ENCODE results near the gene RAB11FIP3. TPM values are rescaled to one million over a fixed set of nuclear protein-coding genes. Genes with fewer than 3 reads are reported as not detected.

Gene RAB11FIP3
- total and polyA plus RNA-seq, 2 of the 13 experiments (the other 11 are each of a cell fraction or from before 2014, with no cell fraction given): 34.3 to 57.6 TPM

DNA sequence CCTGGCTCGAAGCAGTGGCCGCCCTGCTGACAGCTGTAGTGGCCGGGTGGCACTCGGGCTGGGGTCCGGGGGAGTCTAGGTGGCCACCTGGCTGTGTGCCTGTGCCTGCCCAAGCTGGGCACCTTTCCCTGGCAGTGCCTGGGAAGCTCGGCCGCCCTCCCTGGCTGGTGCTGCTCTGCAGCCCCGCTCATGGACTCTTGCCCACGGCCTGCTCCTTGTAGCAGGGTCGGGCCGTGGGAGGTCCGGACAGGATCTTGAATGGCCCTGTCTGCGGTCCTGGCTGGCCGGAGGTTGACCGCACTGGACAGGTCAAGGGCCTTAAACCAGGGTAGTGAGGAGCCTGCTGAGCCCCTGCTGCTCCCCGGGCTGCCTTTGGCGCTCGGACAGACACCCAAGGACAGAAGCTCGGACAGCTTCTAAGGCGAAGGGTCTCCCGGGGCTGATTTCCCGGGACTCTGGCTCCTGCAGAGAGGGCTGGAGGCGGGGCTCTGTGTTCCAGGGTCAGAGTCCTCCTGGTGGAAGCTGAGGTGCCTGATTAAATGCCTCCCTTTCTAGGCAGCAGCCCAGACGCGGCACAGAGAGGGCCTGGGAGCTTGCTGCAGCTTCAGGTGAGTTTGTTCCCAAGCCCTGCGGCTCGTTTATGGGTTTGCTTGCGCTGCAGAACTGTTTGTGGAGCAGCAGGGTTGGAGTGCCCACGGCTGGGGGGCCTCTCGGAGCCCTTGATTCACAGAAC, 108.1 kb downstream of the RAB11FIP3 start (continued):
- TF ChIP-seq ZNF138 (CRISPR knock-in tag; IDR thresholded peaks at IDR 0.05; ENCODE audit: low read depth) (no peak), ZNF337 (CRISPR knock-in tag; IDR thresholded peaks at IDR 0.05; ENCODE audit: borderline replicate concordance, low read depth) (0 out of 2 replicates have a peak, but pooled peaks have one; percentile 26), ZNF878 (CRISPR knock-in tag; IDR thresholded peaks at IDR 0.05) (no peak), DPF2 (CRISPR knock-in tag; IDR thresholded peaks at IDR 0.05; ENCODE audit: borderline replicate concordance, low read depth) (peak; percentile 28; the same call in 1 of the 2 replicates), POLR2G (IDR thresholded peaks at IDR 0.05; ENCODE audit: low read depth, low read length) (peak; percentile 66), SAP130 (CRISPR knock-in tag; IDR thresholded peaks at IDR 0.05; ENCODE audit: low read depth) (peak; percentile 67), KLF12 (CRISPR knock-in tag; IDR thresholded peaks at IDR 0.05; ENCODE audit: borderline replicate concordance) (0 out of 2 replicates have a peak, but pooled peaks have one; percentile 39), SRF (IDR thresholded peaks at IDR 0.05; ENCODE audit: low read depth, low read length) (no peak), NPAS2 (CRISPR knock-in tag; IDR thresholded peaks at IDR 0.05; ENCODE audit: borderline replicate concordance) (no peak), JUND (CRISPR knock-in tag; IDR thresholded peaks at IDR 0.05) (no peak)
- TF ChIP-seq, protein P1, sequence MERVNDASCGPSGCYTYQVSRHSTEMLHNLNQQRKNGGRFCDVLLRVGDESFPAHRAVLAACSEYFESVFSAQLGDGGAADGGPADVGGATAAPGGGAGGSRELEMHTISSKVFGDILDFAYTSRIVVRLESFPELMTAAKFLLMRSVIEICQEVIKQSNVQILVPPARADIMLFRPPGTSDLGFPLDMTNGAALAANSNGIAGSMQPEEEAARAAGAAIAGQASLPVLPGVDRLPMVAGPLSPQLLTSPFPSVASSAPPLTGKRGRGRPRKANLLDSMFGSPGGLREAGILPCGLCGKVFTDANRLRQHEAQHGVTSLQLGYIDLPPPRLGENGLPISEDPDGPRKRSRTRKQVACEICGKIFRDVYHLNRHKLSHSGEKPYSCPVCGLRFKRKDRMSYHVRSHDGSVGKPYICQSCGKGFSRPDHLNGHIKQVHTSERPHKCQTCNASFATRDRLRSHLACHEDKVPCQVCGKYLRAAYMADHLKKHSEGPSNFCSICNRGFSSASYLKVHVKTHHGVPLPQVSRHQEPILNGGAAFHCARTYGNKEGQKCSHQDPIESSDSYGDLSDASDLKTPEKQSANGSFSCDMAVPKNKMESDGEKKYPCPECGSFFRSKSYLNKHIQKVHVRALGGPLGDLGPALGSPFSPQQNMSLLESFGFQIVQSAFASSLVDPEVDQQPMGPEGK (CRISPR knock-in tag; IDR thresholded peaks at IDR 0.05): peak; percentile 35; the same call in 1 of the 2 replicates
- TF ChIP-seq, protein P2, sequence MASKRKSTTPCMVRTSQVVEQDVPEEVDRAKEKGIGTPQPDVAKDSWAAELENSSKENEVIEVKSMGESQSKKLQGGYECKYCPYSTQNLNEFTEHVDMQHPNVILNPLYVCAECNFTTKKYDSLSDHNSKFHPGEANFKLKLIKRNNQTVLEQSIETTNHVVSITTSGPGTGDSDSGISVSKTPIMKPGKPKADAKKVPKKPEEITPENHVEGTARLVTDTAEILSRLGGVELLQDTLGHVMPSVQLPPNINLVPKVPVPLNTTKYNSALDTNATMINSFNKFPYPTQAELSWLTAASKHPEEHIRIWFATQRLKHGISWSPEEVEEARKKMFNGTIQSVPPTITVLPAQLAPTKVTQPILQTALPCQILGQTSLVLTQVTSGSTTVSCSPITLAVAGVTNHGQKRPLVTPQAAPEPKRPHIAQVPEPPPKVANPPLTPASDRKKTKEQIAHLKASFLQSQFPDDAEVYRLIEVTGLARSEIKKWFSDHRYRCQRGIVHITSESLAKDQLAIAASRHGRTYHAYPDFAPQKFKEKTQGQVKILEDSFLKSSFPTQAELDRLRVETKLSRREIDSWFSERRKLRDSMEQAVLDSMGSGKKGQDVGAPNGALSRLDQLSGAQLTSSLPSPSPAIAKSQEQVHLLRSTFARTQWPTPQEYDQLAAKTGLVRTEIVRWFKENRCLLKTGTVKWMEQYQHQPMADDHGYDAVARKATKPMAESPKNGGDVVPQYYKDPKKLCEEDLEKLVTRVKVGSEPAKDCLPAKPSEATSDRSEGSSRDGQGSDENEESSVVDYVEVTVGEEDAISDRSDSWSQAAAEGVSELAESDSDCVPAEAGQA (IDR thresholded peaks at IDR 0.05; ENCODE audit: low read depth): no peak
- TF ChIP-seq, protein P2 (CRISPR knock-in tag; IDR thresholded peaks at IDR 0.05; ENCODE audit: borderline replicate concordance): peak; percentile 63; the same call in 1 of the 2 replicates
- TF ChIP-seq, protein P3, sequence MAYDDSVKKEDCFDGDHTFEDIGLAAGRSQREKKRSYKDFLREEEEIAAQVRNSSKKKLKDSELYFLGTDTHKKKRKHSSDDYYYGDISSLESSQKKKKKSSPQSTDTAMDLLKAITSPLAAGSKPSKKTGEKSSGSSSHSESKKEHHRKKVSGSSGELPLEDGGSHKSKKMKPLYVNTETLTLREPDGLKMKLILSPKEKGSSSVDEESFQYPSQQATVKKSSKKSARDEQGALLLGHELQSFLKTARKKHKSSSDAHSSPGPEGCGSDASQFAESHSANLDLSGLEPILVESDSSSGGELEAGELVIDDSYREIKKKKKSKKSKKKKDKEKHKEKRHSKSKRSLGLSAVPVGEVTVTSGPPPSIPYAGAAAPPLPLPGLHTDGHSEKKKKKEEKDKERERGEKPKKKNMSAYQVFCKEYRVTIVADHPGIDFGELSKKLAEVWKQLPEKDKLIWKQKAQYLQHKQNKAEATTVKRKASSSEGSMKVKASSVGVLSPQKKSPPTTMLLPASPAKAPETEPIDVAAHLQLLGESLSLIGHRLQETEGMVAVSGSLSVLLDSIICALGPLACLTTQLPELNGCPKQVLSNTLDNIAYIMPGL (CRISPR knock-in tag; IDR thresholded peaks at IDR 0.05; ENCODE audit: borderline replicate concordance in 1 of 2, low read depth in 1 of 2): peak; percentile 21 to 45; a peak in 1 of 4 replicates
- TF ChIP-seq, protein P4, sequence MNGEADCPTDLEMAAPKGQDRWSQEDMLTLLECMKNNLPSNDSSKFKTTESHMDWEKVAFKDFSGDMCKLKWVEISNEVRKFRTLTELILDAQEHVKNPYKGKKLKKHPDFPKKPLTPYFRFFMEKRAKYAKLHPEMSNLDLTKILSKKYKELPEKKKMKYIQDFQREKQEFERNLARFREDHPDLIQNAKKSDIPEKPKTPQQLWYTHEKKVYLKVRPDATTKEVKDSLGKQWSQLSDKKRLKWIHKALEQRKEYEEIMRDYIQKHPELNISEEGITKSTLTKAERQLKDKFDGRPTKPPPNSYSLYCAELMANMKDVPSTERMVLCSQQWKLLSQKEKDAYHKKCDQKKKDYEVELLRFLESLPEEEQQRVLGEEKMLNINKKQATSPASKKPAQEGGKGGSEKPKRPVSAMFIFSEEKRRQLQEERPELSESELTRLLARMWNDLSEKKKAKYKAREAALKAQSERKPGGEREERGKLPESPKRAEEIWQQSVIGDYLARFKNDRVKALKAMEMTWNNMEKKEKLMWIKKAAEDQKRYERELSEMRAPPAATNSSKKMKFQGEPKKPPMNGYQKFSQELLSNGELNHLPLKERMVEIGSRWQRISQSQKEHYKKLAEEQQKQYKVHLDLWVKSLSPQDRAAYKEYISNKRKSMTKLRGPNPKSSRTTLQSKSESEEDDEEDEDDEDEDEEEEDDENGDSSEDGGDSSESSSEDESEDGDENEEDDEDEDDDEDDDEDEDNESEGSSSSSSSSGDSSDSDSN (CRISPR knock-in tag; IDR thresholded peaks at IDR 0.05): peak; percentile 78
